Panc1 (cell line): ENCODE results near the gene RAB11FIP5. TPM values are rescaled to one million over a fixed set of nuclear protein-coding genes. Genes with fewer than 3 reads are reported as not detected.

Source experiments
- ATAC-seq: fragments of 200-7000 bp; cut with Tn5 transposase; 2 replicates; pipeline ENCODE4 v1.9.1; 2020; ENCODE audit warnings: mild to moderate bottlenecking, moderate library complexity
- BruUV-seq: library from RNA; stranded (reverse); fragments of 400-500 nt; replicated peaks from 2 replicates; lab custom pipeline; 2021; lab: Mats Ljungman, UMichigan
- CTCF ChIA-PET: fragments of 300-600 bp; sonication (Branson Sonifier 250); formaldehyde crosslinking; loops from one replicate; lab custom pipeline; 2022; ENCODE audit warnings: antibody characterized with exemption; lab: Charles Lee
- POLR2A ChIA-PET: fragments of 300-600 bp; sonication (Branson Sonifier 250); formaldehyde crosslinking; loops from one replicate; lab custom pipeline; 2022; ENCODE audit warnings: antibody characterized with exemption; lab: Charles Lee
- DNase-seq: peaks from one replicate; pipeline ENCODE4 v3.0.0-alpha.2; 2010; ENCODE audit warnings: low read depth, low spot score
- H3K27ac ChIP-seq: 2 replicates; pipeline ENCODE4 v1.5.1; 2011; ENCODE audit warnings: mild to moderate bottlenecking, low read length, inconsistent platforms
- H3K27me3 ChIP-seq: fragments of 200-500 bp; sonication (Bioruptor generic); 2 replicates; pipeline ENCODE4 v1.6.0; 2014; ENCODE audit warnings: low read length, inconsistent platforms; ENCODE audit not compliant: control insufficient read depth, insufficient read depth
- H3K36me3 ChIP-seq: fragments of 200-500 bp; sonication (Bioruptor generic); 2 replicates; pipeline ENCODE4 v1.5.1; 2014; ENCODE audit warnings: inconsistent platforms, mild to moderate bottlenecking, low read length, moderate library complexity; ENCODE audit not compliant: control insufficient read depth, insufficient read depth
- H3K4me1 ChIP-seq: 2 replicates; pipeline ENCODE4 v1.5.1; 2011; ENCODE audit warnings: inconsistent platforms, mild to moderate bottlenecking, low read length, moderate library complexity; ENCODE audit not compliant: control insufficient read depth, insufficient read depth
- H3K4me3 ChIP-seq, 2 experiments: 2 replicates each; pipeline ENCODE4 v1.5.1; 2011 to 2012; ENCODE audit warnings: low read depth in 2 of 2, low read length in 2 of 2, mild to moderate bottlenecking in 2 of 2, inconsistent platforms in 1 of 2, moderate library complexity in 1 of 2
- H3K9me3 ChIP-seq: fragments of 200-500 bp; sonication (Bioruptor generic); 2 replicates; pipeline ENCODE4 v1.5.1; 2014; ENCODE audit warnings: low read depth, mild to moderate bottlenecking, inconsistent platforms, low read length, moderate library complexity; ENCODE audit not compliant: control insufficient read depth, insufficient read depth
- POLR2AphosphoS5 ChIP-seq: IDR thresholded peaks from 2 replicates; pipeline ENCODE4 v1.6.1; 2012; ENCODE audit warnings: mild to moderate bottlenecking, low read depth, low read length, moderate library complexity
- SIN3A ChIP-seq: IDR thresholded peaks from 2 replicates; pipeline ENCODE4 v1.6.1; 2012; ENCODE audit warnings: low read depth, mild to moderate bottlenecking, low read length, moderate library complexity, borderline replicate concordance; ENCODE audit not compliant: insufficient read depth
- TCF7L2 ChIP-seq: IDR thresholded peaks from 2 replicates; pipeline ENCODE4 v1.6.1; 2011; ENCODE audit warnings: mild to moderate bottlenecking, low read depth, low read length, inconsistent platforms
- in situ Hi-C: cut with HindIII; loops from 2 replicates; pipeline ENCODE4 v1.10.0; 2016; ENCODE audit warnings: low sequenced_read_pairs, low pct_unique_long_range_greater_than_20kb
- intact Hi-C: fragments of 100-400 bp; cut with micrococcal nuclease; formaldehyde crosslinking; loops from one replicate; pipeline ENCODE4 v1.10.0; 2022; ENCODE audit not compliant: unreplicated experiment
- total RNA-seq: library from RNA; stranded (reverse); gene quantifications from one replicate; pipeline ENCODE4 v1.2.1, GENCODE V29; 2021; ENCODE audit not compliant: unreplicated experiment
- TF ChIP-seq, protein P1 (sequence below), 2 experiments: IDR thresholded peaks; 2 replicates each; pipeline ENCODE4 v1.6.1; 2011 to 2012; ENCODE audit warnings: low read depth in 2 of 2, control low read depth in 1 of 2, low read length in 1 of 2, mild to moderate bottlenecking in 1 of 2, moderate library complexity in 1 of 2; ENCODE audit not compliant: insufficient read depth in 1 of 2
- TF ChIP-seq, protein P2 (sequence below): fragments of 450-650 bp; IDR thresholded peaks from 2 replicates; pipeline ENCODE4 v1.5.1; 2017; ENCODE audit warnings: mild to moderate bottlenecking

Gene RAB11FIP5
- total RNA-seq, 1 experiment from 2014 or later: 27.3 TPM

DNA sequence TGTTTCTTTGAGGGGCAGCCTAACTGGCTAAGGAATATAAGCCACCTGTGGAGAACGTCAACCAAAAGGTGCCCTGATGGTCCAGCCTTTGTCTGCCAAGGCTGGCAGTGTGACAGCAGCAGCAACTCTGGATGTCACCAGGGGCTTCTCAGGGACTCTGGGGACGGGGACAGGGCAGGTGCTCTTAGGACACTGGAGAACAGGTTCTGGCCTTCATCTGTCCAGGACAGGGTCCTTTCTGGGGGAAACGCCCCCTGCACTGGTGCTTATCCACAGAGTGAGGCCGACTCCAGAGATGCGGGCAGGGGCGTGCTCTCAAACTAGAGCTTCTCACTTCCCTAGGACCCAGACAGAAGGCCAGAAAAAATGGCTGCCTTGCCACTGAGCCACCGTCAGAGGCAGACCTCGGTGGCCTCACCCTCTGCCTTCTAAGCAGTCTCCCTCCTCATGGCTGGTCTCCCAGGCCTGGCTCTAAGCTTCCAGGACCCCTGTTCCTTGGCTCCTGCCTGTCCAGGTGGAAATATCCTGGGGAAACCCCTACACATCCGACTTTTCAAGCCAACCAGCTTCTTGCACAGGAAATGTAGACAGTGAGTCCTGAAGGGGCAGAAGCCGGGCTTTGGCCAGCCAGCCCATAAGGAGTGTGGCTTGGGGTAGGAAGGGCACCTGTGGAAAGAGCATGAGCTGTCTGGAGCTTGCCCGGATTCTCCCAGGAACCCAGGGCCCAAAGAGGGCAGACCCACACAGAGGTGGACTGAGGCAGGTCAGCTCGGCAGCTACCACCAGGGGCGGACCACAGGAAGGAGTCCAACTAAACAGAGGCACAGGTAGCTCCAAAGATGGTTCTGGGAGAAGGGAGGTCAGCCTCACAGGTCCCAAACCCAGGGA is 30.0 kb downstream of the RAB11FIP5 start:
- no TSS peak for BruUV-seq
- DNase-seq (no peak), ATAC-seq (no peak)
- no peak overlapping the region for H3K4me3 ChIP-seq
- TF ChIP-seq TCF7L2: no peak
- TF ChIP-seq, protein P1, sequence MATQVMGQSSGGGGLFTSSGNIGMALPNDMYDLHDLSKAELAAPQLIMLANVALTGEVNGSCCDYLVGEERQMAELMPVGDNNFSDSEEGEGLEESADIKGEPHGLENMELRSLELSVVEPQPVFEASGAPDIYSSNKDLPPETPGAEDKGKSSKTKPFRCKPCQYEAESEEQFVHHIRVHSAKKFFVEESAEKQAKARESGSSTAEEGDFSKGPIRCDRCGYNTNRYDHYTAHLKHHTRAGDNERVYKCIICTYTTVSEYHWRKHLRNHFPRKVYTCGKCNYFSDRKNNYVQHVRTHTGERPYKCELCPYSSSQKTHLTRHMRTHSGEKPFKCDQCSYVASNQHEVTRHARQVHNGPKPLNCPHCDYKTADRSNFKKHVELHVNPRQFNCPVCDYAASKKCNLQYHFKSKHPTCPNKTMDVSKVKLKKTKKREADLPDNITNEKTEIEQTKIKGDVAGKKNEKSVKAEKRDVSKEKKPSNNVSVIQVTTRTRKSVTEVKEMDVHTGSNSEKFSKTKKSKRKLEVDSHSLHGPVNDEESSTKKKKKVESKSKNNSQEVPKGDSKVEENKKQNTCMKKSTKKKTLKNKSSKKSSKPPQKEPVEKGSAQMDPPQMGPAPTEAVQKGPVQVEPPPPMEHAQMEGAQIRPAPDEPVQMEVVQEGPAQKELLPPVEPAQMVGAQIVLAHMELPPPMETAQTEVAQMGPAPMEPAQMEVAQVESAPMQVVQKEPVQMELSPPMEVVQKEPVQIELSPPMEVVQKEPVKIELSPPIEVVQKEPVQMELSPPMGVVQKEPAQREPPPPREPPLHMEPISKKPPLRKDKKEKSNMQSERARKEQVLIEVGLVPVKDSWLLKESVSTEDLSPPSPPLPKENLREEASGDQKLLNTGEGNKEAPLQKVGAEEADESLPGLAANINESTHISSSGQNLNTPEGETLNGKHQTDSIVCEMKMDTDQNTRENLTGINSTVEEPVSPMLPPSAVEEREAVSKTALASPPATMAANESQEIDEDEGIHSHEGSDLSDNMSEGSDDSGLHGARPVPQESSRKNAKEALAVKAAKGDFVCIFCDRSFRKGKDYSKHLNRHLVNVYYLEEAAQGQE (IDR thresholded peaks at IDR 0.05; ENCODE audit: insufficient read depth in 1 of 2, low read depth in 2 of 2, low read length in 1 of 2): no peak
- in situ Hi-C loops: no loop called here
- H3K4me1 ChIP-seq: no peaks in the 10 kb centered on the region
- ChIA-PET CTCF (no interaction called here), POLR2A (no interaction called here)
- intact Hi-C loops: no loop called here
- no peak overlapping the region for H3K27ac ChIP-seq
- no peaks in the 10 kb centered on the region for H3K27me3 ChIP-seq
- H3K36me3 ChIP-seq: no peaks in the 10 kb centered on the region
- no peaks in the 10 kb centered on the region for H3K9me3 ChIP-seq

DNA sequence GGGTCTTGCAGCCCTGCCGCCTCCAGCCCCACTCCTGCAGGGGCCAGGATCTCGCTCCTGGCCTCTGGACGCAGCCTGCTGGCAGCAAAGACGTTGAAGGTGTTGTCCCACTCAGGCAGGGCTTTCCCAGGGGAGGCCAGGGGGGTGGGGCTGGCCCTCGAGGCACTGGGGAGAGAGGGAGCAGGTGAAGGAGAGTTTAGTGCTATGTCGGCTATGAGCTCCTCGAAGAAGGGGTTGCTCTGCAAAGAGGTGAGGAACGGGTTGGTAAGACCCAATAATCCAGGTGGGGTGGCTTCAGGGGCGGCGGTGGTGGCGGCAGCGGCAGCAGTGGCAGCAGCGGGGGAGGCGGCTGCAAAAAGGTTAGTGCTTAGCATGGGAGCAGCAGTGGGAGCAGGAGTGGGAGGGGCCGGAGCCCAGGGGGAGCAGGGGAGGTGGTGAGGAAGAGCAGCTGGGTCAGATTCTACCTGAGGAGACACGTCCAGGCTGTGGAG is 31.5 kb downstream of the RAB11FIP5 start:
- Histone ChIP-seq H3K27ac (no peak overlapping the region), H3K4me3 (no peak overlapping the region), H3K36me3 (no peaks in the 10 kb centered on the region), H3K27me3 (no peaks in the 10 kb centered on the region), H3K9me3 (no peaks in the 10 kb centered on the region), H3K4me1 (no peaks in the 10 kb centered on the region)
- ChIA-PET CTCF (no interaction called here), POLR2A (no interaction called here)
- TF ChIP-seq, protein P1 (IDR thresholded peaks at IDR 0.05; ENCODE audit: insufficient read depth in 1 of 2, low read depth in 2 of 2, low read length in 1 of 2): no peak
- TF ChIP-seq TCF7L2 (no peak), SIN3A (no peak), POLR2AphosphoS5 (no peak)
- TF ChIP-seq, protein P2, sequence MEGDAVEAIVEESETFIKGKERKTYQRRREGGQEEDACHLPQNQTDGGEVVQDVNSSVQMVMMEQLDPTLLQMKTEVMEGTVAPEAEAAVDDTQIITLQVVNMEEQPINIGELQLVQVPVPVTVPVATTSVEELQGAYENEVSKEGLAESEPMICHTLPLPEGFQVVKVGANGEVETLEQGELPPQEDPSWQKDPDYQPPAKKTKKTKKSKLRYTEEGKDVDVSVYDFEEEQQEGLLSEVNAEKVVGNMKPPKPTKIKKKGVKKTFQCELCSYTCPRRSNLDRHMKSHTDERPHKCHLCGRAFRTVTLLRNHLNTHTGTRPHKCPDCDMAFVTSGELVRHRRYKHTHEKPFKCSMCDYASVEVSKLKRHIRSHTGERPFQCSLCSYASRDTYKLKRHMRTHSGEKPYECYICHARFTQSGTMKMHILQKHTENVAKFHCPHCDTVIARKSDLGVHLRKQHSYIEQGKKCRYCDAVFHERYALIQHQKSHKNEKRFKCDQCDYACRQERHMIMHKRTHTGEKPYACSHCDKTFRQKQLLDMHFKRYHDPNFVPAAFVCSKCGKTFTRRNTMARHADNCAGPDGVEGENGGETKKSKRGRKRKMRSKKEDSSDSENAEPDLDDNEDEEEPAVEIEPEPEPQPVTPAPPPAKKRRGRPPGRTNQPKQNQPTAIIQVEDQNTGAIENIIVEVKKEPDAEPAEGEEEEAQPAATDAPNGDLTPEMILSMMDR: no peak
- in situ Hi-C loops (no loop called here), intact Hi-C loops (no loop called here)
- DNase-seq (no peak), ATAC-seq (no peak)
- no TSS peak for BruUV-seq
